Activated CD4-positive, alpha-beta T cell treated with anti-CD3 and anti-CD28 coated beads for 1 hour (primary cell): ENCODE measurements around the gene TRA2A.
"Not testable (repeated sequence)": the region's sequence is repeated elsewhere in the genome, so short reads cannot be mapped to it uniquely, and the experiment has no call there.

Experiments used
- DNase-seq: peaks from one replicate; pipeline ENCODE4 v3.0.0-alpha.2; 2020

Gene TRA2A

GRCh38 chr7:23531794-23532489, at the start of gene TRA2A:
TSS of gene TRA2A (minus strand) at chr7:23531981. CDS start at chr7:23531824, 157 bp downstream.
- peak; percentile 93 for DNase-seq

GRCh38 chr7:23570592-23571200, 38.9 kb upstream of the TRA2A start:
- DNase-seq, result peak; percentile 50

DNA sequence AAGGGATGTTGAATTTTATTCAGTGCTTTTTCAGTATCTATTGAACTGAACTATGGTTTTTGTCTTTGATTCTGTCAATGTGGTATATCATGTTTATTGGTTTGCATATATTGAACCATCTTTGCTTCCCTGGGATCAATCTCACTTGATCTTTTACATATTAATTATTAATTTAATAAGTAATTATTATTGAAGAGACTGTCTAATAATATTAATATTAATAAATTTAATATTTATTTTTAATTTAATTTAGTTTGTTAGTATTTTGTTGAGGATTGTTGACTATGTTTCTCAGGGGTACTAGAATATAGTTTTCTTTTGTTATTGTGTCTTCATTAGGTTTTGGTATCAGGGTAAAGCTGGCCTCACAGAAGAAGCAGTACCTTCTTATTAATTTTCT, 26.5 kb upstream of the TRA2A start:
- no peak for DNase-seq

GRCh38 chr7:23547662-23548061, 15.9 kb upstream of the TRA2A start:
- no peak for DNase-seq

DNA sequence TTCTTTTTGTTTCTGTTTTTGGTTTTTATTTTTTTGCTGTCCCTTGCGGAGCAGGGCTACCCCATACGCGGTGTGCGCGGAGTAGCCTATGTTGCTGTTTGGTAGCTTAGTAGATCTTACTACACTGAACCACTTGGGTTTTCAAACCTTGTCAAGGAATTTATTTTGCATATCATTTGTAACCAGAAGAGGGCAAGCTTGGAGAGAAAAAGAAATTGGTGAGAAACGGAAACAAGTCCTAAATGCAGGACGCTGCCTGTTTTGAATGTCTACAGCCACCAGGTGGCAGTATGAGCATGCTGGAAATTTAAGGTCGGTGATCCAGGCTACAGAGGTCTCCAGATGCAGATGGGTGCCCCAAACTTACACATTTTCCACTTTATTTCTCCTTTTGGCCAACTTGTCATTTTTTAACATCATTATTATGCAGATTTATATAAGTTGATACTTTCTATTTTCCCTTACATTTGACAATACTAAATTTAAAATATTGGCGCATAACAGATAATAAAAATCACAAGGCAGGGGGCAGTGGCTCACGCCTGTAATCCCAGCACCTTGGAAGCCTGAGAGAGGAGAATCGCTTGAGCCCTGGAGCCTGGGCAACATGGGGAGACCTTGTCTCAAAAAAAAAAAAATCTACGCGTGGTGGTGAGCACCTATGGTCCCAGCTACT, 15.3 kb upstream of the TRA2A start:
- peak; percentile 61 for DNase-seq

DNA sequence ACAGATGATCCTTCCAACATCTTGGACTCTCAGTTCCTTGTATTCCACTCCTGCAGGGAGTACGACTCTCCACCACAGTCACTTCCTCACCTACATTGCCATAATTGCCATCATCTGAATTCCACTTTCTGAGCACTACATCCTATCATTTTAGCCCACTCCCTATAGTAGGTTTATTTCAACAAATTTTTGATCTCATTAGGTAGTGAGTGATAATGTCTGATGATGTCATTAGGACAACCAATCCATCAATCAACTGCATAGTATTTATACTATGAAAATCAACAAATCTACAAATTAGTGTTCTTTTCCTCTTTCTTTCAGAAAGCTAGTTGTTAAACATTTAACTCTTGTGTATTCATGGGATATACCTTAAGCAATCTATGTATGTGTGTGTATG, 13.7 kb upstream of the TRA2A start:
- no peak for DNase-seq

GRCh38 chr7:23544913-23545354, 13.2 kb upstream of the TRA2A start:
- DNase-seq, result no peak

GRCh38 chr7:23542752-23543151, 11.0 kb upstream of the TRA2A start:
- no peak for DNase-seq

- DNase-seq, result no peak
Measured at GRCh38 chr7:23539494-23539907, 7.7 kb upstream of the TRA2A start.

DNA sequence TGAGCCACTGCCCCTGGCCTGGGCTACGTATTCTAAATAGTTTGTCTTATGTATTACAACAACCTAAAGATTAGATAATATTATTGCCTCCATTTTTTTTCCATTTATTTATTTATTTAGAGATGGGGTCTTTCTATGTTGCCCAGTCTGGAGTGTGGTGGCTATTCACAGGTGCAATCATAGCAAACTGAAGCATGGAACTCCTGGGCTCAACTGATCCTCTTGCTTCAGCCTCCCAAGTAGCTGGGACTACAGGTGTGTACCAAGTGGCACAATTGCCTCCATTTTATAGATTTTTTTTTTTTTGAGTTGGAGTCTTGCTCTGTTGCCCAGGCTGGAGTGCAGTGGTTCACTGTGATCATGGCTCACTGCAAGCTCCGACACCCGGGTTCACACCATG, 6.5 kb upstream of the TRA2A start:
- no peak for DNase-seq

- no peak for DNase-seq
Measured at GRCh38 chr7:23533238-23533604, 1.4 kb upstream of the TRA2A start.

DNA sequence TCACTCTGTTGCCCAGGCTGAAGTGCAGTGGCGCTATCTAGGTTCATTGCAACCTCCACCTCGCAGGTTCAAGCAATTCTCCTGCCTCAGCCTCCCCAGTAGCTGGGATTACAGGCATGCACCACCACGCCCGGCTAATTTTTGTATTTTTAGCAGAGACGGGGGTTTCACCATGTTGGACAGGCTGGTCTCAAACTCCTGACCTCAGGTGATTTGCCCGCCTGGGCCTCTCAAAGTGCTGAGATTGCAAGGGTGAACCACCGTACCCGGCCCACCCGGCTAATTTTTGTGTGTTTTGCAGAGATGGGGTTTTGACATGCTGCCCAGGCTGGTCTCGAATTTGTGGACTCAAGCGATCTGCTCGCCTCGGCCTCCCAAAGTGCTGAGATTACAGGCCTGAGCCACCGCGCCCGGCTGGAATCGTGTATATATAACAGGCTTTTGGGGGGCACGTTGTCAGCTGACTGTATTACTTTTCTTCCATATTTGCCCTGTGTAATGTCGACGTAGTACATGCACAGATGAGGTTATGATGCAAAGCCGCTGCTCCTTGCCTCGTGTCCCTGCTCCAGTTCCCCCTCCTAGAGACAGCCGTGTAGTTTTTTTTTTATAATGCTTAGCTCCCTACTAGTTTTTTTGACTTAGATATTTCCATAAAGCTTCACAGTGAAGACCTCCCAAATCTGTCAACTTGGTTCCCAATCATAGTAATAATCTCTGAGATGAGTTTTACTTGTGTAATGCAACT, 883 bp upstream of the TRA2A start:
- DNase-seq, result no peak

- peak; percentile 29 for DNase-seq
Measured at GRCh38 chr7:23531050-23531793, 559 bp downstream of the TRA2A start.

GRCh38 chr7:23530405-23530804, 1.4 kb downstream of the TRA2A start:
- peak; percentile 19 for DNase-seq

- no peak for DNase-seq
Measured at GRCh38 chr7:23529262-23529859, 2.4 kb downstream of the TRA2A start.

DNA sequence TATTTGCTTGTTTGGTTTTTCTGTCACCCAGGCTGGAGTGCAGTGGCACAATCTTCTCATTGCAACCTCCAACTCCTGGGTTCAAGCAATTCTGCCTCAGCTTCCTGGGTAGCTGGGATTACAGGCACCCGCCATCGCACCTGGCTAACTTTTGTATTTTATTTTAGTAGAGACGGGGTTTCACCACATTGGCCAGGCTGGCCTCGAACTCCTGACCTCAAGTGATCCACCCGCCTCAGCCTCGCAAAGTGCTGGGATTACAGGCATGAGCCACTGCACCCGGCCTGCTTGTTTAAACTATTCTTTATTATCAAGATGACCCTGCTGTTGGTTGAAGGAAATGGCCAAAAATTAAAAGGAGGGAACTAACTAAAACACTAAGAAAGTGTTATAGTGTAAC, 6.2 kb downstream of the TRA2A start:
- not testable (repeated sequence) for DNase-seq

DNA sequence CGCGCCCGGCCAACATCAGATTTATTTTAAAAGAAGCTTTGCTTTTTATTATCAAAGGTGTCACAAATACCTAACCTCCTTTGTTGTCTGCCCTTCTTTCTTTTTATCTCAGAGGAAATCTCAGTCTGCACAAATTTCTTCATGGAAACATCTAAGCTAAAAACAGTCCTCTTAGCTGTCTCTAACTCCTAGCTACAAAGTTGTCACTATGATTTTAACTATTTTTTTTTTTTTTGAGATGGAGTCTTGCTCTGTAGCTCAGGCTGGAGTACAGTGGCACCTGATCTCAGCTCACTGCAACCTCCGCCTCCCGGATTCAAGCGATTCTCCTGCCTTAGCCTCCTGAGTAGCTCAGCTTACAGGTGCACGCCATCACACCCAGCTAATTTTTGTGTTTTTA, 7.3 kb downstream of the TRA2A start:
- no peak for DNase-seq

DNA sequence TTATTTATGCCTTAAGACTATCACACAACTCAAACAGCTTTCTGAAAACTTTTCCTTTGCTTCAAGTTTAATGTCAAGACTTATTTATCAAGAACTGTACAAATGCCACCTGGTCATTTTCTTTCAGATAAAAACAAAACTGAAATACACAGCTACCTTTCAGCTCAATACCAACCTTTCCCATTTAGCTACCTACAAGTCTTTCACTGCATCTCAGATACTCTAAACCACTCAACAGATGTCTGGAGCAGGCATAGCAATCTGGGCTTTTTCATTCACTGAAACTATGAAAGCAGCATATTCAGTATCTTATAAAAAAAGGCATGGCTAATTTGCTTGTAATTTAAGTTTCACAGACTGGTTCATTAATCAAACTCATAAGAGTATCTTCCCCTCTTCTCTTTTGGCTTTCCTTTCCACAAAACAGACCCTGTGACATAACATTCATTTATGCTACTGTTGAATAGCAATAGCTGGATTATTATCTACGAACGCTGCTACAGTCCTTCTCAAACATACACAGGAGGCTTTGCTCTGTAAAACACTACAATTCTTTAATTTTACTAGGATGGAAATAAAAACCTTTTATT, 8.2 kb downstream of the TRA2A start:
- DNase-seq, result no peak

GRCh38 chr7:23520582-23520981, 11.2 kb downstream of the TRA2A start:
- no peak for DNase-seq

GRCh38 chr7:23514755-23515154, 17.0 kb downstream of the TRA2A start:
- no peak for DNase-seq

GRCh38 chr7:23513746-23514145, 18.0 kb downstream of the TRA2A start:
- not testable (repeated sequence) for DNase-seq

GRCh38 chr7:23494009-23494408, 37.8 kb downstream of the TRA2A start:
- DNase-seq, result no peak
